Thoracic aorta (tissue), 2 donors: ENCODE results near the gene VTCN1. TPM values are rescaled to one million over a fixed set of nuclear protein-coding genes. Genes with fewer than 3 reads are reported as not detected.
"Not testable (repeated sequence)": the region's sequence is repeated elsewhere in the genome, so short reads cannot be mapped to it uniquely, and the experiment has no call there.

Experiments used
- ATAC-seq: fragments of 150-250 bp; one replicate; pipeline ENCODE4 v1.8.0; 2017; ENCODE audit warnings: low read depth; ENCODE audit not compliant: insufficient number of reproducible peaks, low FRiP score
- DNase-seq: peaks from one replicate; pipeline ENCODE4 v3.0.0-alpha.2; 2020; ENCODE audit warnings: low spot score
- H3K27ac ChIP-seq, 2 donors: fragments of 200-600 bp; sonication (generic); 1 replicate in 1 of 2; 2 replicates in 1 of 2; pipeline ENCODE4 v1.5.1; 2016; ENCODE audit warnings: mild to moderate bottlenecking in 2 of 2, moderate library complexity in 2 of 2
- H3K27me3 ChIP-seq: fragments of 200-600 bp; sonication (generic); replicated peaks from 2 replicates; pipeline ENCODE4 v1.6.0; 2016; ENCODE audit warnings: mild to moderate bottlenecking; ENCODE audit not compliant: insufficient read depth
- H3K36me3 ChIP-seq: fragments of 200-600 bp; sonication (generic); one replicate; pipeline ENCODE4 v1.5.1; 2016
- H3K4me1 ChIP-seq, 2 donors: fragments of 200-600 bp; sonication (generic); 1 replicate in 1 of 2; 2 replicates in 1 of 2; pipeline versions ENCODE4 v1.5.1 to v1.6.0; 2016; ENCODE audit warnings: low read depth in 2 of 2, mild to moderate bottlenecking in 1 of 2; ENCODE audit not compliant: control insufficient read depth in 1 of 2
- H3K4me3 ChIP-seq: fragments of 200-600 bp; sonication (generic); 2 replicates; pipeline ENCODE4 v1.5.1; 2016; ENCODE audit warnings: mild to moderate bottlenecking
- H3K9me3 ChIP-seq: fragments of 200-600 bp; sonication (generic); 2 replicates; pipeline ENCODE4 v1.5.1; 2016
- total RNA-seq, 2 donors: library from RNA; depleted of rRNA; stranded (reverse); fragments of >200 nt; gene quantifications; one replicate each; pipeline versions ENCODE4 v1.1.0 to v1.2.3, GENCODE V29; 2016
- TF ChIP-seq, protein P1 (sequence below): fragments of 200-600 bp; sonication (generic); IDR thresholded peaks from one replicate; pipeline ENCODE4 v1.5.1; 2019; ENCODE audit warnings: antibody characterized with exemption

Gene VTCN1, protein sequence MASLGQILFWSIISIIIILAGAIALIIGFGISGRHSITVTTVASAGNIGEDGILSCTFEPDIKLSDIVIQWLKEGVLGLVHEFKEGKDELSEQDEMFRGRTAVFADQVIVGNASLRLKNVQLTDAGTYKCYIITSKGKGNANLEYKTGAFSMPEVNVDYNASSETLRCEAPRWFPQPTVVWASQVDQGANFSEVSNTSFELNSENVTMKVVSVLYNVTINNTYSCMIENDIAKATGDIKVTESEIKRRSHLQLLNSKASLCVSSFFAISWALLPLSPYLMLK
- not detected for total RNA-seq

DNA sequence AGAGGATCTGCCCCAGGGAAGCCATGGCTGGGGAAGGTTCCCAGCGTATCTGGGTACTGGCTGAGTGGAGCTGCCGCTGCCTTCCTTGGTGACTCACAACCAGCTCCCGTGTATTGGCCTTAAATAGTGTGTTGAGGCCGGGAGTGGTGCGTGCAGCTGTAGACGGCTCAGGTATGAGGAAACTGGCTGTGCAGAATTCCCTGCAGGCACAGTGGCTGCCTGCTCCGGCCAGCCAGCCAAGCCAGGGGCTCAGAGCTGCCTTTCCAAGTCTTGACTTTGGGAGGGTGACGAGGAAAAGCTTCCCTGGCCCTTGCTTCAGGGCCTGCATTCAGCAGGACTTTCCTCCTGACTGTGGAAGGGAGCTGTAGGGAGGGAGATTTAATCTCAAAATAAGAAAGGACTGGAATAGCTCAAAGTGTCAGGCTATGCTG, at the start of gene VTCN1:
Gene VTCN1, minus strand, starts transcription at position 97 of the 431 bp plus-strand sequence. Its CDS starts 72 bp downstream, at position 25.
- no peaks in the 10 kb centered on the region for H3K27me3 ChIP-seq
- DNase-seq = no peak

DNA sequence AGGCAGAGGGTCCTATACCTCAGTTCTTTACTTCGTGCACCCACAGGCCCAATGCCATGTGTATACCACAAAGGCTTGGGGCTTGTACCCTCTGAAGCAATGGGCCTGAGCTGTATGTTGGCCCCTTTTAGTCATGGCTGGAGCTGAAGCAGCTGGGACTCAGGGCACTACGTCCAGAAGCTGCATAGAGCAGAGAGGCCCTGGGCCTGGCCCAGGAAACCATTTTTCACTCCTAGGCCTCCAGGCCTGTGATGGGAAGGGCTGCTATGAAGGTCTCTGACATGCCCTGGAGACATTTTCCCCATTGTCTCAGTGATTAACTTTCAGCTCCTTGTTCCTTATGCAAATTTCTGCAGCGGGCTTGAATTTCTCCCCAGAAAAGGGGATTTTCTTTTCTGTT, 48.1 kb upstream of the VTCN1 start:
- ATAC-seq = no peak
- Histone ChIP-seq H3K4me3 (no peak overlapping the region), H3K9me3 (no peaks in the 10 kb centered on the region), H3K4me1 (no peaks in the 10 kb centered on the region), H3K27me3 (no peaks in the 10 kb centered on the region), H3K36me3 (no peaks in the 10 kb centered on the region), H3K27ac (no peak overlapping the region)
- TF ChIP-seq, protein P1, sequence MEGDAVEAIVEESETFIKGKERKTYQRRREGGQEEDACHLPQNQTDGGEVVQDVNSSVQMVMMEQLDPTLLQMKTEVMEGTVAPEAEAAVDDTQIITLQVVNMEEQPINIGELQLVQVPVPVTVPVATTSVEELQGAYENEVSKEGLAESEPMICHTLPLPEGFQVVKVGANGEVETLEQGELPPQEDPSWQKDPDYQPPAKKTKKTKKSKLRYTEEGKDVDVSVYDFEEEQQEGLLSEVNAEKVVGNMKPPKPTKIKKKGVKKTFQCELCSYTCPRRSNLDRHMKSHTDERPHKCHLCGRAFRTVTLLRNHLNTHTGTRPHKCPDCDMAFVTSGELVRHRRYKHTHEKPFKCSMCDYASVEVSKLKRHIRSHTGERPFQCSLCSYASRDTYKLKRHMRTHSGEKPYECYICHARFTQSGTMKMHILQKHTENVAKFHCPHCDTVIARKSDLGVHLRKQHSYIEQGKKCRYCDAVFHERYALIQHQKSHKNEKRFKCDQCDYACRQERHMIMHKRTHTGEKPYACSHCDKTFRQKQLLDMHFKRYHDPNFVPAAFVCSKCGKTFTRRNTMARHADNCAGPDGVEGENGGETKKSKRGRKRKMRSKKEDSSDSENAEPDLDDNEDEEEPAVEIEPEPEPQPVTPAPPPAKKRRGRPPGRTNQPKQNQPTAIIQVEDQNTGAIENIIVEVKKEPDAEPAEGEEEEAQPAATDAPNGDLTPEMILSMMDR = no peak
- no peak for DNase-seq

More for the DNA sequence above, at the start of gene VTCN1:
- ATAC-seq = no peak
- no peak within 1 kb of the TSS for H3K4me3 ChIP-seq
- no peaks in the 10 kb centered on the region for H3K36me3 ChIP-seq
- H3K27ac ChIP-seq = peak within 1 kb of the TSS in 1 of 2 donors; percentile 36
- H3K4me1 ChIP-seq = no peaks in the 10 kb centered on the region
- TF ChIP-seq, protein P1 = no peak
- H3K9me3 ChIP-seq = no peaks in the 10 kb centered on the region

DNA sequence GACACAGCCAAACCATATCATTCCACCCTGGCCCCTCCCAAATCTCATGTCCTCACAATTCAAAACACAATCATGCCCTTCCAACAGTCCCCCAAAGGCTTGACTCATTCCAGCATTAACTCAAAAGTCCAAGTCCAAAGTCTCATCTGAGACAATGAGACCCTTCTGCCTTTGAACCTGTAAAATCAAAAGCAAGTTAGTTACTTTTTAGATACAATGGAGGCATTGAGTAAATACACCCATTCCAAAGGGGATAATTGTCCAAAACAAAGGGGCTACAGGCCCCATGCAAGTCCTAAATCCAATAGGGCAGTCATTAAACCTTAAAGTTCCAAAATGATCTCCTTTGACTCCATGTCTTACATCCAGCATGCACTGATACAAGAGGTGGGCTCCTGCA, 47.3 kb upstream of the VTCN1 start:
- ATAC-seq, DNase-seq, H3K4me3 ChIP-seq, H3K27ac ChIP-seq, H3K9me3 ChIP-seq, H3K36me3 ChIP-seq, H3K27me3 ChIP-seq, H3K4me1 ChIP-seq: not testable (repeated sequence)

DNA sequence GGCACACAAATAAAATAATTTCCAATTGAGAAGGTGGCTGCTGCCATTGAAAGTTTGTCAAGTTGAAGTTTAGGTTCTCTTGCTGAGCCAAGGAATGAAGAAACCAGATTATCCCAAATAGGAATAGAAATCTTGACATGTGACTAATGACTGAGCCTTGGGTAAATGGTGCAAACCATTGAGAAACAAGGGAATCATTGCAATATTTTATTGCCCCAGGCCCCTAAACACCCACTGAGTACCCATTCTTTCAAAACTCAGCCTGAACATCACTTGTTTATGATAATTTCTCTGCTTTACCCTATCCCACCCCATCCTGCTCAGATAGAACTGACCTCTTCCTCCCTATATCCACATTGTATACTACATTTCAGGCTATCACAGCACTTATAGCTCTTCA, 46.6 kb upstream of the VTCN1 start:
- Histone ChIP-seq H3K27ac (no peak overlapping the region), H3K4me3 (no peak overlapping the region), H3K4me1 (no peaks in the 10 kb centered on the region), H3K27me3 (no peaks in the 10 kb centered on the region), H3K36me3 (no peaks in the 10 kb centered on the region), H3K9me3 (no peaks in the 10 kb centered on the region)
- TF ChIP-seq, protein P1 = no peak
- DNase-seq = no peak
- no peak for ATAC-seq

DNA sequence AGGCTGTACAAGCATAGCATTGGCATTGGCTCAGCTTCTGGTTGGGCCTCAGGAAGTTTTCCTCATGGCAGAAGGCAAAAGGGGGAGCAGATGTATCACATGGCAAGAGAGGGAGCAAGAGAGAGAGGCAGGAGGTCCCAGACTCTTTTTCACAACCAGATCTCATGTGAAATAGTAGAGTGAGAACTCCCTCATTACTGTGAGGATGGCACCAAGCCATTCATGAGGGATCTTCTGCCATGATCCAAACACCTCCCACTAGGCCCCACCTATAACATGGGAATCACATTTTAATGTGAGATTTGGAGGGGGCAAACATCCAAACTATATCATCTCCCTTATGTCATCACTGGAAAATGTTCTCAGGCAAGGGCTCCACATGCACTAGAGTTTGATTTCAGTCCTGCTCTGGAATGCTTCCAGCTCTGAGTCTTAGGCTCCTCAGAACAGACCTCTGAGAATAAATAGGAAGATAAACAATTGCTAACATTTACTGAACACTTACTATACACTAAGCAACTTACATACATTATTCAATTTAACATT, 39.4 kb upstream of the VTCN1 start:
- no peak overlapping the region for H3K27ac ChIP-seq
- H3K9me3 ChIP-seq = no peaks in the 10 kb centered on the region
- TF ChIP-seq, protein P1 = no peak
- H3K27me3 ChIP-seq = no peaks in the 10 kb centered on the region
- DNase-seq (no peak), ATAC-seq (no peak)
- H3K4me3 ChIP-seq = no peak overlapping the region
- H3K4me1 ChIP-seq = no peaks in the 10 kb centered on the region
- no peaks in the 10 kb centered on the region for H3K36me3 ChIP-seq
